IMR-90 (cell line): ENCODE results near the gene TGM4. TPM values are rescaled to one million over a fixed set of nuclear protein-coding genes. Genes with fewer than 3 reads are reported as not detected.

ENCODE experiments used
- ATAC-seq: fragments of 200-7000 bp; cut with Tn5 transposase; 2 replicates; pipeline ENCODE4 v1.9.1; 2020; ENCODE audit warnings: low read depth, mild to moderate bottlenecking, moderate library complexity
- BruUV-seq: library from RNA; stranded (reverse); fragments of 400-500 nt; replicated peaks from 2 replicates; lab custom pipeline; 2021; lab: Mats Ljungman, UMichigan
- CTCF ChIA-PET: fragments of 300-600 bp; formaldehyde crosslinking; extraction: SDS; loops from one replicate; lab custom pipeline; 2021; ENCODE audit warnings: antibody characterized with exemption; lab: Yijun Ruan, JAX
- POLR2A ChIA-PET: fragments of 300-600 bp; sonication (Branson Sonifier 250); formaldehyde crosslinking; loops from one replicate; lab custom pipeline; 2022; ENCODE audit warnings: antibody characterized with exemption; ENCODE audit not compliant: unreplicated experiment; lab: Charles Lee
- DNase-seq: peaks from one replicate; pipeline ENCODE4 v3.0.0; 2013
- H2AFZ ChIP-seq: replicated peaks from 2 replicates; pipeline ENCODE3; 2013; ENCODE audit warnings: low read length, mild to moderate bottlenecking; ENCODE audit not compliant: poor library complexity
- H2AK5ac ChIP-seq: 2 replicates; pipeline ENCODE4 v1.6.1; 2013; ENCODE audit warnings: low read depth, low read length, inconsistent platforms
- H2AK9ac ChIP-seq: replicated peaks from 2 replicates; pipeline ENCODE3; 2013; ENCODE audit warnings: mild to moderate bottlenecking, low read depth, low read length, moderate library complexity; ENCODE audit not compliant: poor library complexity
- H2BK120ac ChIP-seq: 2 replicates; pipeline ENCODE4 v1.6.1; 2013; ENCODE audit warnings: low read depth, low read length, inconsistent platforms
- H2BK15ac ChIP-seq: 3 replicates; pipeline ENCODE4 v1.6.1; 2013; ENCODE audit warnings: low read depth, low read length, inconsistent platforms
- H2BK20ac ChIP-seq: 2 replicates; pipeline ENCODE4 v1.6.1; 2013; ENCODE audit warnings: low read depth, mild to moderate bottlenecking, inconsistent platforms, low read length, moderate library complexity
- H2BK5ac ChIP-seq: 2 replicates; pipeline ENCODE4 v1.6.1; 2013; ENCODE audit warnings: mild to moderate bottlenecking, low read depth, low read length, inconsistent platforms; ENCODE audit not compliant: poor library complexity, severe bottlenecking
- H3K14ac ChIP-seq: replicated peaks from 2 replicates; pipeline ENCODE4 v1.6.1; 2013; ENCODE audit warnings: low read depth, low read length, inconsistent platforms
- H3K18ac ChIP-seq: 2 replicates; pipeline ENCODE4 v1.6.1; 2013; ENCODE audit warnings: low read depth, low read length, control low read depth
- H3K23ac ChIP-seq: 2 replicates; pipeline ENCODE4 v1.6.1; 2013; ENCODE audit warnings: low read depth, low read length, inconsistent platforms
- H3K27ac ChIP-seq: 2 replicates; pipeline ENCODE4 v1.5.1; 2013; ENCODE audit warnings: mild to moderate bottlenecking, control low read depth, low read length; ENCODE audit not compliant: insufficient read depth
- H3K27me3 ChIP-seq: 2 replicates; pipeline ENCODE4 v1.6.1; 2013; ENCODE audit warnings: low read length; ENCODE audit not compliant: control insufficient read depth, insufficient read depth
- H3K36me3 ChIP-seq: 2 replicates; pipeline ENCODE4 v1.6.1; 2013; ENCODE audit warnings: low read length, mixed read lengths; ENCODE audit not compliant: control insufficient read depth, insufficient read depth
- H3K4ac ChIP-seq: 2 replicates; pipeline ENCODE4 v1.6.1; 2013; ENCODE audit warnings: low read depth, low read length, inconsistent platforms
- H3K4me1 ChIP-seq: 2 replicates; pipeline ENCODE4 v1.6.1; 2013; ENCODE audit warnings: low read length, mixed read lengths; ENCODE audit not compliant: control insufficient read depth, insufficient read depth
- H3K4me2 ChIP-seq: 2 replicates; pipeline ENCODE4 v1.6.1; 2013; ENCODE audit warnings: low read depth, mild to moderate bottlenecking, control low read depth, low read length, moderate library complexity
- H3K4me3 ChIP-seq: 2 replicates; pipeline ENCODE4 v1.5.1; 2013; ENCODE audit warnings: low read depth, mild to moderate bottlenecking, control low read depth, low read length, moderate library complexity; ENCODE audit not compliant: insufficient read depth
- H3K56ac ChIP-seq: 2 replicates; pipeline ENCODE4 v1.6.1; 2013; ENCODE audit warnings: low read length, inconsistent platforms; ENCODE audit not compliant: insufficient read depth; ENCODE audit errors: extremely low read depth
- H3K79me1 ChIP-seq, 2 experiments: 2 replicates each; pipeline ENCODE4 v1.6.1; 2013; ENCODE audit warnings: low read length in 2 of 2, inconsistent platforms in 1 of 2, low read depth in 1 of 2
- H3K9ac ChIP-seq: 2 replicates; pipeline ENCODE4 v1.6.1; 2013; ENCODE audit warnings: low read depth, low read length, control low read depth
- H3K9me1 ChIP-seq: 2 replicates; pipeline ENCODE4 v1.6.1; 2013; ENCODE audit warnings: low read length, inconsistent platforms; ENCODE audit not compliant: insufficient read depth
- H3K9me3 ChIP-seq: 2 replicates; pipeline ENCODE4 v1.6.1; 2013; ENCODE audit warnings: low read length; ENCODE audit not compliant: control insufficient read depth, insufficient read depth
- H4K20me1 ChIP-seq: 2 replicates; pipeline ENCODE4 v1.6.1; 2013; ENCODE audit warnings: low read length, inconsistent platforms; ENCODE audit not compliant: insufficient read depth
- H4K5ac ChIP-seq: 2 replicates; pipeline ENCODE4 v1.6.1; 2013; ENCODE audit warnings: mild to moderate bottlenecking, low read depth, low read length, control low read depth
- H4K8ac ChIP-seq, 2 experiments: 2 replicates each; pipeline ENCODE4 v1.6.1; 2013; ENCODE audit warnings: low read depth in 2 of 2, low read length in 2 of 2, control low read depth in 1 of 2, inconsistent platforms in 1 of 2
- H4K91ac ChIP-seq: 2 replicates; pipeline ENCODE4 v1.6.1; 2013; ENCODE audit warnings: low read depth, low read length, inconsistent platforms; ENCODE audit not compliant: insufficient read depth
- BHLHE40 ChIP-seq: fragments of 150-350 bp; IDR thresholded peaks from 2 replicates; pipeline ENCODE4 v1.6.1; 2016; ENCODE audit warnings: mild to moderate bottlenecking, low read depth, low read length
- CEBPB ChIP-seq: IDR thresholded peaks from 2 replicates; pipeline ENCODE4 v1.6.1; 2012; ENCODE audit warnings: low read depth, low read length, improper control_type of control experiment
- CHD1 ChIP-seq: IDR thresholded peaks from 2 replicates; pipeline ENCODE4 v1.6.1; 2012; ENCODE audit warnings: low read depth, low read length, improper control_type of control experiment
- CTCF ChIP-seq: conservative IDR thresholded peaks from 2 replicates; pipeline ENCODE4 v1.5.1; 2012; ENCODE audit warnings: mild to moderate bottlenecking, low read depth, low read length, improper control_type of control experiment
- ELK1 ChIP-seq: fragments of 150-350 bp; IDR thresholded peaks from 2 replicates; pipeline ENCODE4 v1.6.1; 2016; ENCODE audit warnings: low read depth, mild to moderate bottlenecking, low read length, moderate library complexity, borderline replicate concordance
- FOS ChIP-seq: fragments of 150-350 bp; IDR thresholded peaks from 2 replicates; pipeline ENCODE4 v1.6.1; 2016; ENCODE audit warnings: low read depth, low read length
- MAFK ChIP-seq: IDR thresholded peaks from 2 replicates; pipeline ENCODE4 v1.6.1; 2012; ENCODE audit warnings: low read depth, low read length, improper control_type of control experiment
- MXI1 ChIP-seq: IDR thresholded peaks from 2 replicates; pipeline ENCODE4 v1.6.1; 2012; ENCODE audit warnings: low read depth, mild to moderate bottlenecking, low read length, moderate library complexity, borderline replicate concordance
- NFE2L2 ChIP-seq: fragments of 150-350 bp; IDR thresholded peaks from 2 replicates; pipeline ENCODE4 v1.6.1; 2016; ENCODE audit warnings: low read depth, mild to moderate bottlenecking, low read length
- POLR2A ChIP-seq: IDR thresholded peaks from 2 replicates; pipeline ENCODE4 v1.6.1; 2012; ENCODE audit warnings: mild to moderate bottlenecking, low read depth, low read length
- RAD21 ChIP-seq: IDR thresholded peaks from 2 replicates; pipeline ENCODE4 v1.6.1; 2012; ENCODE audit warnings: low read length, improper control_type of control experiment
- RCOR1 ChIP-seq: IDR thresholded peaks from 2 replicates; pipeline ENCODE4 v1.6.1; 2012; ENCODE audit warnings: mild to moderate bottlenecking, low read length, improper control_type of control experiment; ENCODE audit not compliant: insufficient replicate concordance
- RFX5 ChIP-seq: IDR thresholded peaks from 2 replicates; pipeline ENCODE4 v1.8.0; 2012; ENCODE audit warnings: low read depth, mild to moderate bottlenecking, low read length, moderate library complexity
- SMC3 ChIP-seq: fragments of 150-350 bp; IDR thresholded peaks from 2 replicates; pipeline ENCODE4 v1.6.1; 2016; ENCODE audit warnings: low read depth, mild to moderate bottlenecking, antibody characterized with exemption, low read length, moderate library complexity
- WGBS, 2 experiments: methylation state at CpG; one replicate each; pipeline versions ENCODE4 v1.1.5 to v1.1.7; 2013; ENCODE audit warnings: missing lambda C conversion rate in 2 of 2; ENCODE audit not compliant: insufficient read length in 1 of 2; ENCODE audit errors: extremely low coverage in 2 of 2; 5-methylcytosine and 5-hydroxymethylcytosine counted together
- dilution Hi-C: fragments of 300-500 bp; cut with HindIII; formaldehyde crosslinking; loops from one replicate; pipeline ENCODE4 v1.14.3; 2018; ENCODE audit warnings: low sequenced_read_pairs; ENCODE audit not compliant: unreplicated experiment
- in situ Hi-C: fragments of 300-500 bp; cut with MboI; formaldehyde crosslinking; loops from 3 replicates; pipeline ENCODE4 v1.14.3; 2019; ENCODE audit warnings: low sequenced_read_pairs, inconsistent platforms, mixed read lengths
- intact Hi-C: fragments of 100-400 bp; cut with micrococcal nuclease; formaldehyde crosslinking; loops from 2 replicates; pipeline ENCODE4 v1.10.0; 2022
- polyA plus RNA-seq, 3 experiments: library from polyadenylated mRNA; depleted of rRNA; stranded (reverse); fragments of >200 nt; gene quantifications; 2 replicates each; pipeline ENCODE4 v1.2.3, GENCODE V29; 2012; ENCODE audit warnings: low replicate concordance in 1 of 3
- total RNA-seq: library from RNA; depleted of rRNA; stranded (reverse); fragments of >200 nt; gene quantifications from 2 replicates; pipeline ENCODE4 v1.2.3, GENCODE V29; 2012

Gene TGM4
- total and polyA plus RNA-seq, 2 of the 4 experiments (the other 2 are of a cell fraction): under 0.01 to 0.10 TPM

DNA sequence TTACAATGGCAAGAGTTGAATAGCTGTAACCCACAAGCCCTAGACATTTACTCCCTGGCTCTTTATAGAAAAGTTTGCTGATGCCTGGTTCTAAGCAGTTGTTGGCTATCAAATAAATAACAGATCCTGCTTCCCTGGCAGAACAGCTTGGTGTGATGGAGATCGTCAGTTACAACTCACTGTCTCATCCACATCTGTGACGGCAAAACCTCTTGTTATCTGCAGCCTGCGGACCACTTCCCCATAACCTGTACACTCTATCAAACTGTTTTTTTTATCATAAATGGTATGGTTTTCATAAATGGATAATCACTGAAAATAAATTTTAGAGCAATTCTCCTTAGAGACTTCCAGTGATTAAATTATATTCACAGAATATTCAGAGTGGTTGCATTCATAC is 87.5 kb downstream of the TGM4 start:
- no peak overlapping the region for H2AFZ ChIP-seq
- peaks cover 15% of the 10 kb centered on the region for H3K36me3 ChIP-seq
- no peak overlapping the region for H3K23ac ChIP-seq
- no peak overlapping the region for H3K14ac ChIP-seq
- H2BK120ac ChIP-seq: no peak overlapping the region
- H3K4me3 ChIP-seq: no peak overlapping the region
- ChIA-PET POLR2A (no interaction called here), CTCF (no interaction called here)
- H2BK15ac ChIP-seq: no peak overlapping the region
- no peak overlapping the region for H2AK9ac ChIP-seq
- H4K8ac ChIP-seq: no peak overlapping the region
- H3K79me1 ChIP-seq: peaks cover 24 to 88% of the 10 kb centered on the region in 2 experiments
- no peak overlapping the region for H2BK5ac ChIP-seq
- no peak overlapping the region for H4K5ac ChIP-seq
- peaks cover 55% of the 10 kb centered on the region for H4K20me1 ChIP-seq
- intact Hi-C loops (no loop called here), dilution Hi-C loops (no loop called here), in situ Hi-C loops (no loop called here)
- H3K9me1 ChIP-seq: peaks cover 14% of the 10 kb centered on the region
- H3K56ac ChIP-seq: no peak overlapping the region
- no peak for TF ChIP-seq CHD1
- TF ChIP-seq CTCF: no peak
- TF ChIP-seq RCOR1: no peak
- no peak for TF ChIP-seq RAD21
- TF ChIP-seq MAFK: no peak
- TF ChIP-seq CEBPB: no peak
- no peak for TF ChIP-seq NFE2L2
- no peak for TF ChIP-seq ELK1
- TF ChIP-seq FOS: no peak
- TF ChIP-seq BHLHE40: no peak
- TF ChIP-seq POLR2A: no peak
- no peak for TF ChIP-seq SMC3
- no peak for TF ChIP-seq MXI1
- TF ChIP-seq RFX5: no peak
- no peak overlapping the region for H3K18ac ChIP-seq
- H2AK5ac ChIP-seq: no peak overlapping the region
- DNase-seq: no peak
- H3K27me3 ChIP-seq: no peaks in the 10 kb centered on the region
- no peak overlapping the region for H3K9ac ChIP-seq
- H3K4me1 ChIP-seq: peaks cover 8% of the 10 kb centered on the region
- H3K9me3 ChIP-seq: no peaks in the 10 kb centered on the region
- no TSS peak for BruUV-seq
- no peak for ATAC-seq
- no peak overlapping the region for H3K27ac ChIP-seq
- no peak overlapping the region for H4K91ac ChIP-seq
- WGBS, 2 experiments: no CpG with 5 or more reads among the region's 3 CpGs
- no peak overlapping the region for H2BK20ac ChIP-seq
- no peak overlapping the region for H3K4ac ChIP-seq
- no peak overlapping the region for H3K4me2 ChIP-seq
